ENCODE data around the gene BCLAF1.
A peak's percentile ranks its signal among the peaks of the same experiment; 100 is the strongest.
"Not testable (repeated sequence)": the region's sequence is repeated elsewhere in the genome, so short reads cannot be mapped to it uniquely, and the experiment has no call there.

BCLAF1 gene

DNA sequence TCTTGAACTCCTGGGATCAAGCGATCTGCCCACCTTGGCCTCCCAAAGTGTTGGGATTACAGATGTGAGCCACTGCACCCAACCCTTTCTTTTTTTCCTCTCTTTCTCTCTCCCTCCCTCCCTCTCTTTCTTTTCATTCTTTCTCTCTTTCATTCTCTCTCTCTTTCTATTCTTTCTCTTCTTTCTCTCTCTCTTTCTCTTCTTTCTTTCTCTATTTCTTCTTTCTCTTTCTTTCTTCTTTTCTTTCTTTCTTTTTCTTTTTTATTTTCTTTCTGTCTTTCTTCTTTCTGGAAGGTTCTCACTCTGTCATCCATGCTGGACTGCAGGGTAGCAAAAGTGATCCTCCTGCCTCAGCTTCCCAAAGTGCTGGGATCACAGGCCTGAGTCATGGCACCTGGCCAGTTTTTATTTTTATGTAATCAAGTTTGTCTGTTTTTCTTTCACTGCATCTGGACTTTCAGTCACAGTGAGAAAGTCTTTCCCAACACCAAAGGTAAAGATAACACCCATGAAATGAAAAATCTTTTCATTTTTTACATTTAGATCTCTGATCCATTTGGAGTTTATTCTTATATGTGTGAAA lies 20.2 kb upstream of the BCLAF1 start:
- H3K36me3 ChIP-seq (ENCODE audit: control insufficient read depth, insufficient read depth, low read length), result no peaks in the 10 kb centered on the region
- 60 to 93% methylated on average over 1 of the region's 1 CpG for WGBS, 2 experiments (ENCODE audit: insufficient coverage in 2 of 2)
- H3K4me3 ChIP-seq (ENCODE audit: extremely low read depth, insufficient read depth, low read length, poor library complexity, severe bottlenecking), result no peak overlapping the region
- H3K4me1 ChIP-seq (ENCODE audit: control insufficient read depth, insufficient read depth, low read length, poor library complexity, severe bottlenecking), result no peaks in the 10 kb centered on the region
- H3K9me3 ChIP-seq (ENCODE audit: control insufficient read depth, low read length), result no peaks in the 10 kb centered on the region
- no peak overlapping the region for H3K27ac ChIP-seq (ENCODE audit: low read depth, low read length, severe bottlenecking)

DNA sequence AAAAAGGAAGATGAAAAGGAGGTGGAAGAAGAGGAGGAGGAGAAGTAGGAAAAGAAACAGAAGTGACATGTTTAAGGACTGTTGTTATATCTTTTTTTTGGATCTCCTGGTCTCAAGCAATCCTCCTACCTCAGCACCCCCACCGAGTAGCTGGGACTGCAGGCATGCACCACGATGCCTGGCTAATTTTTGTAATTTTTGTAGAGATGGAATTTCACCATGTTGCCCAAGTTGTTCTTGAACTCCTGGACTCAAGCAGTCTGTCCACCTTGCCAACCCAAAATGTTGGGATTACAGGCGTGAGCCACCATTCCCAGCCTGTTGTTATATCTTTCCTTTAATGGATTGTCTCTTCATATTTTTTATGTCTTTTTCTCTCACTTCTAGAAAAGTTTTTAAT lies 19.5 kb upstream of the BCLAF1 start:
- H3K4me3 ChIP-seq (ENCODE audit: extremely low read depth, insufficient read depth, low read length, poor library complexity, severe bottlenecking), result no peak overlapping the region
- no peaks in the 10 kb centered on the region for H3K36me3 ChIP-seq (ENCODE audit: control insufficient read depth, insufficient read depth, low read length)
- no peak overlapping the region for H3K27ac ChIP-seq (ENCODE audit: low read depth, low read length, severe bottlenecking)
- 100% methylated on average over 2 of the region's 3 CpGs; no CpG with 5 or more reads in 1 of the 2 experiments for WGBS, 2 experiments (ENCODE audit: insufficient coverage in 2 of 2)
- H3K4me1 ChIP-seq (ENCODE audit: control insufficient read depth, insufficient read depth, low read length, poor library complexity, severe bottlenecking), result no peaks in the 10 kb centered on the region
- H3K9me3 ChIP-seq (ENCODE audit: control insufficient read depth, low read length), result no peaks in the 10 kb centered on the region

DNA sequence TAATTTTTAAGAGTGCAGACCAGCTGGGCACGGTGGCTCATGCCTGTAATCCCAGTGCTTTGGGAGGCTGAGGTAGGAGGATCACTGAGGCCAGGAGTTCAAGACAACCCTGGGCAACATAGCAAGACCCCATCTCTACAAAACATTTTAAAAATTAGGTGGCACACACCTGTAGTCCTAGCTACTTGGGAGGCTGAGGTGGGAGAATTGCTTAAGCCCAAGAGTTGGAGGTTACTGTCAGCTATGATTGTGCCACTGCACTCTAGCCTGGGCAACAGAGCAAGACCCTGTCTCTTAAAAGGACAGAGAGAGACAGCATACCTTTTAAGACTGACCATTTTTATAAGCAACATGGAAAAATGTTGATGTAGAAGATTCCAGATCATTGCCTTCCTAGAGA lies 18.8 kb upstream of the BCLAF1 start:
- not testable (repeated sequence) for H3K4me3 ChIP-seq (ENCODE audit: extremely low read depth, insufficient read depth, low read length, poor library complexity, severe bottlenecking); H3K27ac ChIP-seq (ENCODE audit: low read depth, low read length, severe bottlenecking); H3K9me3 ChIP-seq (ENCODE audit: control insufficient read depth, low read length); H3K36me3 ChIP-seq (ENCODE audit: control insufficient read depth, insufficient read depth, low read length); H3K4me1 ChIP-seq (ENCODE audit: control insufficient read depth, insufficient read depth, low read length, poor library complexity, severe bottlenecking)
- 60% methylated on average over 1 of the region's 1 CpG; no CpG with 5 or more reads in 1 of the 2 experiments for WGBS, 2 experiments (ENCODE audit: insufficient coverage in 2 of 2)

DNA sequence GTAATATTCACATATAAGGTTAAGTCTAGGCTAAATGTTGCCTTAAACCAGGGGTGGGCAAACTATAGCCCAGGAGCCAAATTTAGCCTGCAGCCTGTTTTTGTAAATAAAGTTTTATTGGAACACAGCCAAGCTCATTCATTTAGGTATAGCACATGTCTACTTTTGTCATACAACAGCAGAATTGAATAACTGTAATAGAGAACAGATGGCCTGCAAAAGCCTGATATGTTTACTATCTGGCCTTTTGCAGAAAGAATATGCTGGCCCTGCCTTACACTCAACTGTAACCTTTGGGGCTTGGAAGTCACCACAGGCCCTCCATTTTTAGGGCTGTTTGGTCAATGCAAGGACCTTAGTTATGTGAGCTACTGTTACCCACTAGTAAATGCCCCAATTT lies 17.7 kb upstream of the BCLAF1 start:
- no peak overlapping the region for H3K27ac ChIP-seq (ENCODE audit: low read depth, low read length, severe bottlenecking)
- H3K4me1 ChIP-seq (ENCODE audit: control insufficient read depth, insufficient read depth, low read length, poor library complexity, severe bottlenecking), result no peaks in the 10 kb centered on the region
- no peak overlapping the region for H3K4me3 ChIP-seq (ENCODE audit: extremely low read depth, insufficient read depth, low read length, poor library complexity, severe bottlenecking)
- H3K36me3 ChIP-seq (ENCODE audit: control insufficient read depth, insufficient read depth, low read length), result no peaks in the 10 kb centered on the region
- H3K9me3 ChIP-seq (ENCODE audit: control insufficient read depth, low read length), result no peaks in the 10 kb centered on the region

DNA sequence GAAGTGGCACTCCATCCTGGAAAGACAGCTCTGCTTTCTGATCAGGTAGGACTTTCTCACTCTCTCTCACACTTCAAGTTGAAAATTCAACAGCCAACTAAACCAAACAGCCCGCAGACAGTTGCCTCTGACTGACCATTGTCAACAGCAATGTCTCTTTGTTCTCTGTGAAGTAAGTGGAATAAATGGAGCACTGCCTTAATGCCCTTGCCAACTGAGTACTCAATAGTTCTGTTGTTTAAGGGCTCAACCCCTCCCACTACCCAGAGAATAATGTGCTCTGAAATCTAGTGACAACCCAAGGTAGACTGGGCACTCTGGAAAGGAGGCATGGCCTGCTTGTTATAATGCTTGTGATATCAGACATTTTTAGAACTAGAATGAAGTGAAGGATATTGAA lies 16.8 kb upstream of the BCLAF1 start:
- Histone ChIP-seq H3K27ac (ENCODE audit: low read depth, low read length, severe bottlenecking) (no peak overlapping the region), H3K9me3 (ENCODE audit: control insufficient read depth, low read length) (no peaks in the 10 kb centered on the region), H3K4me1 (ENCODE audit: control insufficient read depth, insufficient read depth, low read length, poor library complexity, severe bottlenecking) (no peaks in the 10 kb centered on the region), H3K36me3 (ENCODE audit: control insufficient read depth, insufficient read depth, low read length) (no peaks in the 10 kb centered on the region), H3K4me3 (ENCODE audit: extremely low read depth, insufficient read depth, low read length, poor library complexity, severe bottlenecking) (no peak overlapping the region)
- WGBS, 2 experiments (ENCODE audit: insufficient coverage in 2 of 2), result no CpG with 5 or more reads among the region's 1 CpG

DNA sequence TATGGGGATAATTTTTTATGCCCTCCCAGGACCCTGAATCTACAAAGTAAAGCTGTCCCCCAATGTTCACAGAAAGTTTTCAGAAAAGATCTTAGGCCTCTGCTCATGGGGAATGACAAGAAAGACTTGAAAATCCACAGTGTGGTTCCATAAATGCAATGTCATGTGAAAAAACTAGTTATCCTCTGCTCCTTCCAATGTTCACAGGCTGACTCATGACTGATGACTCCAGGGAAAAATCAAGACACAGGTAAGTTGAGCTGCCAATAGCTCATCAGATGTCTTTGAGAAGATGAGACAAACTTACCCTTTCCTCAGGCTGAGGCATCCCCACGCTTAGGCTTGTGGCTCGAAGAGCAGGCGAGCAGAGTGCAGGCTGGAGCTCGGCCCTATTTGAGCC lies 14.8 kb upstream of the BCLAF1 start:
- H3K27ac ChIP-seq (ENCODE audit: low read depth, low read length, severe bottlenecking), result no peak overlapping the region
- no peaks in the 10 kb centered on the region for H3K36me3 ChIP-seq (ENCODE audit: control insufficient read depth, insufficient read depth, low read length)
- H3K4me1 ChIP-seq (ENCODE audit: control insufficient read depth, insufficient read depth, low read length, poor library complexity, severe bottlenecking), result no peaks in the 10 kb centered on the region
- H3K4me3 ChIP-seq (ENCODE audit: extremely low read depth, insufficient read depth, low read length, poor library complexity, severe bottlenecking), result no peak overlapping the region
- 85 to 87% methylated on average over 3 to 4 of the region's 4 CpGs for WGBS, 2 experiments (ENCODE audit: insufficient coverage in 2 of 2)
- no peaks in the 10 kb centered on the region for H3K9me3 ChIP-seq (ENCODE audit: control insufficient read depth, low read length)

DNA sequence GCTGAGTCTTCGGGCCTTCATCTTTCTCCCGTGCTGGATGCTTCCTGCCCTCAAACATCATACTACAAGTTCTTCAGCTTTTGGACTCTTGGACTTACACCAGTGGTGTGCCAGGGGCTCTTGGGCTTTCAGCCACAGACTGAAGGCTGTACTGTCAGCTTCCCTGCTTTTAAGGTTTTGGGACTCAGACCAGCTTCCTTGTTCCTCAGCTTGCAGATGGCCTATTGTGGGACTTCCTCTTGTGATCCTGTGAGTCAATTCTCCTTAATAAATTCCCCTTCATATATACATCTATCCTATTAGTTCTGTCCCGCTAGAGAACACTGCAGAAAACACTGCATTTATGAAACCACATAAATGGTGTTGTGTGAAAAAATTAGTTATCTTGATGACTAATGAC lies 13.9 kb upstream of the BCLAF1 start:
- no peaks in the 10 kb centered on the region for H3K36me3 ChIP-seq (ENCODE audit: control insufficient read depth, insufficient read depth, low read length)
- H3K4me3 ChIP-seq (ENCODE audit: extremely low read depth, insufficient read depth, low read length, poor library complexity, severe bottlenecking), result no peak overlapping the region
- H3K9me3 ChIP-seq (ENCODE audit: control insufficient read depth, low read length), result no peaks in the 10 kb centered on the region
- 96% methylated on average over 2 of the region's 3 CpGs; no CpG with 5 or more reads in 1 of the 2 experiments for WGBS, 2 experiments (ENCODE audit: insufficient coverage in 2 of 2)
- H3K27ac ChIP-seq (ENCODE audit: low read depth, low read length, severe bottlenecking), result no peak overlapping the region
- no peaks in the 10 kb centered on the region for H3K4me1 ChIP-seq (ENCODE audit: control insufficient read depth, insufficient read depth, low read length, poor library complexity, severe bottlenecking)

DNA sequence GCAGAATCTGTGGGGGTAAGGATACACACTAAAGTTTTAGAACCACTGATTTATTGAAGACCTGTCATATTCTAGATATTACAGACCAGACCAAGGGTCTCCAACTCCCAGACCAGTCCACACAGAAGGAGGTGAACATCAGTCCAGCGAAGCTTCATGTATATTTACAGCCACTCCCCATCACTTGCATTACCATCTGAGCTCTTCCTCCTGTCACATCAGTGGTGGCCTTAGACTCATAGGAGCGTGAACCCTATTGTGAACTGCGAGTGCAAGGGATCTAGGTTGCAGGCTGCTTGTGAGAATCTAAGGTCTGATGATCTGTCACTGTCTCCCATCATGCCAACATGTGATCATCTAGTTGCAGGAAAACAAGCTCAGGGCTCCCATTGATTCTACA lies 5.0 kb upstream of the BCLAF1 start:
- Histone ChIP-seq H3K4me1 (ENCODE audit: control insufficient read depth, insufficient read depth, low read length, poor library complexity, severe bottlenecking) (peaks cover 5% of the 10 kb centered on the region), H3K27ac (ENCODE audit: low read depth, low read length, severe bottlenecking) (no peak overlapping the region), H3K4me3 (ENCODE audit: extremely low read depth, insufficient read depth, low read length, poor library complexity, severe bottlenecking) (no peak overlapping the region), H3K9me3 (ENCODE audit: control insufficient read depth, low read length) (no peaks in the 10 kb centered on the region), H3K36me3 (ENCODE audit: control insufficient read depth, insufficient read depth, low read length) (no peaks in the 10 kb centered on the region)
- 89 to 90% methylated on average over 1 to 3 of the region's 3 CpGs for whole genome bisulfite sequencing, 2 experiments (ENCODE audit: insufficient coverage in 2 of 2)

DNA sequence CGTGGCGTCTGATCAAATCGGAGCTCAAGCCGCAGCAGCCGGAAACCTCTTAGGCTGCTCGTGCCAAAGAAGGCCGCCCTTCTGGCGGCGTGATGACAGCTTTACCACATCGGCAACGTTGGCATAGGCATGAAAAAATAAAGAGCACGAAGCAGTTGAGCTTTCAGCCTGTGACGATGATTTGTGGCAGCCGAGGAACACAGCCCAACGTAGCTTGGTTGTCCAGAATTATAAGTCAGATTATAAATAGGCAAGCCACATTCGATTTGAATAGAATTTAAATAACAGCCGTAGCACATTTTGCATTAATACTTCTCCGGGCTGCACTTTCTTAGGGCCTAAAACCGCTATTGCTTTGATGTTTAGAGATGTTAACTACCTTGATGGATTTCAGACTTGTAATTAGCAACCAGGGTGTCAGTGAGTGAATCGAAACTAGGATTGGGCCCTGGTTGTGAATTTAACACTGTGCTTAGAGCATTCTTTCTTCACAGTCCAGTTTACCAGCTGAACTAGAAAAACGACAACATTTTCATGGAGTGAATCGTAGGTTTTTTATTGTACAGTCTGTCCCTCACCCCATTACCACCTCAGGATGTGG lies 864 bp upstream of the BCLAF1 start:
- Histone ChIP-seq H3K4me1 (ENCODE audit: control insufficient read depth, insufficient read depth, low read length, poor library complexity, severe bottlenecking) (peaks cover 5% of the 10 kb centered on the region), H3K27ac (ENCODE audit: low read depth, low read length, severe bottlenecking) (peak overlapping the region; percentile 99), H3K4me3 (ENCODE audit: extremely low read depth, insufficient read depth, low read length, poor library complexity, severe bottlenecking) (peak overlapping the region; percentile 71), H3K36me3 (ENCODE audit: control insufficient read depth, insufficient read depth, low read length) (peaks cover 8% of the 10 kb centered on the region), H3K9me3 (ENCODE audit: control insufficient read depth, low read length) (no peaks in the 10 kb centered on the region)
- WGBS, 2 experiments (ENCODE audit: insufficient coverage in 2 of 2), result 2 to 13% methylated on average over 17 to 19 of the region's 22 CpGs

DNA sequence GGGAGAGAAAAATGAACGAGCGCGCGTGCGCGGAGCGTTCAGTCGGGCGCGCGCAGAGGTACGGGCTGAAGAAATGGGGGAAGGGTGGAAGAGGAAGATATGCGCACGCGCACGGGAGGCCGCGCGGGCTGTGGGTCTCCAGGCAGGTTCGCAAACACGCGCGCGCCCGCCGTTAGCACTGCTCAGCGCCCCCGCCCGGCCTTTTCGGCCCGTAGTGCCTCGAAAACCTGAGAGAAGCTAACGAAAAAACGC lies 393 bp downstream of the BCLAF1 start:
- Histone ChIP-seq H3K4me3 (ENCODE audit: extremely low read depth, insufficient read depth, low read length, poor library complexity, severe bottlenecking) (peak overlapping the region; percentile 71), H3K4me1 (ENCODE audit: control insufficient read depth, insufficient read depth, low read length, poor library complexity, severe bottlenecking) (peaks cover 14% of the 10 kb centered on the region), H3K9me3 (ENCODE audit: control insufficient read depth, low read length) (no peaks in the 10 kb centered on the region), H3K27ac (ENCODE audit: low read depth, low read length, severe bottlenecking) (peak overlapping the region; percentile 99), H3K36me3 (ENCODE audit: control insufficient read depth, insufficient read depth, low read length) (peaks cover 8% of the 10 kb centered on the region)
- WGBS, 2 experiments (ENCODE audit: insufficient coverage in 2 of 2), result 0% methylated on average over 22 to 29 of the region's 34 CpGs

DNA sequence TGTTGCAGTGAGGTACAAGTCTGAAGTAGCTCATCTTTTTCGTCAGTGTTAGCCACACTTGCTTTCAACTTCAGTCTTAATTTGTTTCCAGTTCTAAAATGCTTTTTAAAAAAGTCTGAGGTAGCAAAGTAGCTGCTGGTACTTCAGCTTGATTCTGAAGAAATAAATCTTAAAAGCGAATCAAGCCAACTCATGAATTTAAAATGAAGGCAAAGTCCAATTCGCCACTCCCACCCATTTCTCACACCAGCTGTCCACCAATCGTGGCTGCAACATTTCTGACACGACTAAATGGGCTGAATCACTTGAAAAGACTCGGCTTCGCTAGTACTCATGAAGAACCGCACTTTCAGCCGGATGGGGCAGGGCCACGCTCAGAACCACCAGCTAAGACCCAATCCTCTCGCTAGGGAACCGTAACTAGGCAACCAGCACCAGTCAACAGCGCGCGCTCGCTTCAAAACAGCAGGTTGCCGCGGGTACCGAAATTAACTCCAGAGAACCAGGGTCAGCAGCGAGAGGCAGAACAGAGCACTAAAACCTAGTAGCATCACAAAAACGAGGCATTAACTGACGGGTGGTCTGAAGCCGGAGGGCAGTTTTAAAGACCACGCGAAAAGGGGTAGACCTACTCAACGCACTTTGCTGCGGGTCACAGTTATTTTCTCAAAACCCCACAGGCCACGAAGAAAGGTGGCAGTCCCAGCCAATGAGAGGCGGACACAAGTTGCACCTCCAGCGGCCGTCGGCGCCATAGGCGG lies 900 bp downstream of the BCLAF1 start:
- Histone ChIP-seq H3K36me3 (ENCODE audit: control insufficient read depth, insufficient read depth, low read length) (peaks cover 8% of the 10 kb centered on the region), H3K27ac (ENCODE audit: low read depth, low read length, severe bottlenecking) (peak overlapping the region; percentile 99), H3K4me1 (ENCODE audit: control insufficient read depth, insufficient read depth, low read length, poor library complexity, severe bottlenecking) (peaks cover 14% of the 10 kb centered on the region), H3K4me3 (ENCODE audit: extremely low read depth, insufficient read depth, low read length, poor library complexity, severe bottlenecking) (peak overlapping the region; percentile 71), H3K9me3 (ENCODE audit: control insufficient read depth, low read length) (no peaks in the 10 kb centered on the region)
- 0 to 2% methylated on average over 21 to 33 of the region's 34 CpGs for WGBS, 2 experiments (ENCODE audit: insufficient coverage in 2 of 2)
